ENCODE results near the gene STEAP2. TPM values are rescaled to one million over a fixed set of nuclear protein-coding genes. Genes with fewer than 3 reads are reported as not detected.

The STEAP2 gene
- total RNA-seq, 2 donors from 2014 or later, result 4.0 to 11.0 TPM

- TF ChIP-seq CTCF (conservative IDR thresholded peaks at IDR 0.05), result no peak
- Mint-ChIP-seq H3K27ac (no peak overlapping the region), H3K4me1 (no peaks in the 10 kb centered on the region), H3K36me3 (ENCODE audit: low read depth) (no peaks in the 10 kb centered on the region), H3K4me3 (no peak overlapping the region), H3K9me3 (peaks cover 10% of the 10 kb centered on the region), H3K27me3 (ENCODE audit: insufficient read depth) (no peaks in the 10 kb centered on the region)
- Histone ChIP-seq H3K9ac (ENCODE audit: extremely low read depth, low read length, poor library complexity, severe bottlenecking) (no peak overlapping the region), H3K36me3 (ENCODE audit: control insufficient read depth, insufficient read depth, low read length) (no peaks in the 10 kb centered on the region), H3K27me3 (ENCODE audit: control insufficient read depth, insufficient read depth, low read length, poor library complexity, severe bottlenecking) (no peaks in the 10 kb centered on the region), H3K4me1 (ENCODE audit: control insufficient read depth, insufficient read depth, low read length) (no peaks in the 10 kb centered on the region), H3K9me3 (ENCODE audit: control insufficient read depth, low read length) (peaks cover 13% of the 10 kb centered on the region), H3K4me3 (ENCODE audit: low read length) (no peak overlapping the region), H3K27ac (ENCODE audit: low read depth, low read length) (no peak overlapping the region)
- WGBS, 2 experiments (ENCODE audit: insufficient coverage in 1 of 2, insufficient read length in 1 of 2), result 90 to 100% methylated on average over 1 to 2 of the region's 2 CpGs
- no peak for DNase-seq
Measured at GRCh38 chr7:90172121-90172520, 39.4 kb upstream of the STEAP2 start.

DNA sequence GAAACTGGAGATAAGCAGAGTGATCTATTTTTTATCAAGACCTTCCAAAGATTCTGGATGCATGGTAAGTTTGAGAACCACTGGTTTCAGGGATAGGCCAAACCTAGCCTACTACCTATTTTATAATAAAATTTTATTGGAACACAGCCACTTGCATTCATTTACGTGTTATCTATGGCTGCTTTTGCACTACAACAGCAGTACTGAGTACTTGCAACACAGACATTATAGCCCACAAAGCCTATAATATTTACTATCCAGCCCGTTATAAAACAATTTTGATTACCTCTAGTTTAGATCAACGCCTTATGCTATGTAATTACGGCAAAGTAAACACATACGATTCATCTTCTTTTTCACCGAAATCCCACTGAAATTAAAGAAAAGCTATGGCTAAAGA lies 38.9 kb upstream of the STEAP2 start:
- Mint-ChIP-seq H3K9me3 (peaks cover 10% of the 10 kb centered on the region), H3K4me3 (no peak overlapping the region), H3K27me3 (ENCODE audit: insufficient read depth) (no peaks in the 10 kb centered on the region), H3K36me3 (ENCODE audit: low read depth) (no peaks in the 10 kb centered on the region), H3K27ac (no peak overlapping the region), H3K4me1 (no peaks in the 10 kb centered on the region)
- Histone ChIP-seq H3K36me3 (ENCODE audit: control insufficient read depth, insufficient read depth, low read length) (no peaks in the 10 kb centered on the region), H3K27me3 (ENCODE audit: control insufficient read depth, insufficient read depth, low read length, poor library complexity, severe bottlenecking) (no peaks in the 10 kb centered on the region), H3K27ac (ENCODE audit: low read depth, low read length) (no peak overlapping the region), H3K9ac (ENCODE audit: extremely low read depth, low read length, poor library complexity, severe bottlenecking) (no peak overlapping the region), H3K9me3 (ENCODE audit: control insufficient read depth, low read length) (peaks cover 13% of the 10 kb centered on the region), H3K4me1 (ENCODE audit: control insufficient read depth, insufficient read depth, low read length) (no peaks in the 10 kb centered on the region), H3K4me3 (ENCODE audit: low read length) (no peak overlapping the region)
- DNase-seq, result no peak
- no peak for TF ChIP-seq CTCF (conservative IDR thresholded peaks at IDR 0.05)
- WGBS, 2 experiments (ENCODE audit: insufficient coverage in 1 of 2, insufficient read length in 1 of 2), result 93 to 100% methylated on average over 6 of the region's 6 CpGs

GRCh38 chr7:90173127-90173844 lies 38.3 kb upstream of the STEAP2 start:
- H3K9me3 Mint-ChIP-seq, result peaks cover 10% of the 10 kb centered on the region
- H3K9me3 ChIP-seq (ENCODE audit: control insufficient read depth, low read length), result peaks cover 13% of the 10 kb centered on the region
- H3K4me1 ChIP-seq (ENCODE audit: control insufficient read depth, insufficient read depth, low read length), result no peaks in the 10 kb centered on the region
- no peak overlapping the region for H3K27ac Mint-ChIP-seq
- no peaks in the 10 kb centered on the region for H3K27me3 ChIP-seq (ENCODE audit: control insufficient read depth, insufficient read depth, low read length, poor library complexity, severe bottlenecking)
- DNase-seq, result no peak
- no peak overlapping the region for H3K27ac ChIP-seq (ENCODE audit: low read depth, low read length)
- no peaks in the 10 kb centered on the region for H3K36me3 Mint-ChIP-seq (ENCODE audit: low read depth)
- no peak overlapping the region for H3K4me3 Mint-ChIP-seq
- H3K36me3 ChIP-seq (ENCODE audit: control insufficient read depth, insufficient read depth, low read length), result no peaks in the 10 kb centered on the region
- 94 to 96% methylated on average over 2 to 4 of the region's 4 CpGs for WGBS, 2 experiments (ENCODE audit: insufficient coverage in 1 of 2, insufficient read length in 1 of 2)
- H3K27me3 Mint-ChIP-seq (ENCODE audit: insufficient read depth), result no peaks in the 10 kb centered on the region
- H3K9ac ChIP-seq (ENCODE audit: extremely low read depth, low read length, poor library complexity, severe bottlenecking), result no peak overlapping the region
- TF ChIP-seq CTCF (conservative IDR thresholded peaks at IDR 0.05), result no peak
- H3K4me1 Mint-ChIP-seq, result no peaks in the 10 kb centered on the region
- H3K4me3 ChIP-seq (ENCODE audit: low read length), result no peak overlapping the region
